HG02870 (cell line): ENCODE results near the gene SH3GL3.

Source experiments
- ATAC-seq: cut with Tn5 transposase; IDR thresholded peaks from one replicate; pipeline ENCODE4 v1.9.1; 2021; ENCODE audit warnings: mild to moderate bottlenecking, moderate library complexity; ENCODE audit not compliant: unreplicated experiment

The SH3GL3 gene

DNA sequence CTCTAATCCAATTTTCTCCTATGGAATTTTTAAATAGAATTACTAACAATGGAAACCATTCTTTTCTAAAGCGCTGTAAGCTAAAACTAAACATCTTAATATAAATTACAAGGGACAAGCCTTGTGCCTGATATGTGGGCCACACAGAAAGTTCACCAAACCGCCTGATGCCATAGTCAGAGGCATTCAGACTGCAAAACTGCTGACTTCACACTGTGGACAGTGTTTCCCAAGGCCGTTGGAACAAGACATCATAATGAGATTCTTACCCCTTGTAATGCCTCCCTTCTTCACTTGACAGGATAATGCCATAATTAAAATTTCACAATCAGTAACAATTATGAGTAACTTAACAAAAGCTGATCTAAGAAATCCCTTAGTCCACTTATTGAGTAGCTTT lies 14.9 kb downstream of the SH3GL3 start:
- ATAC-seq: no peak

GRCh38 chr15:83462953-83463433 lies 15.9 kb downstream of the SH3GL3 start:
- no peak for ATAC-seq

- ATAC-seq: no peak
Measured at GRCh38 chr15:83470887-83471286, 23.7 kb downstream of the SH3GL3 start.

DNA sequence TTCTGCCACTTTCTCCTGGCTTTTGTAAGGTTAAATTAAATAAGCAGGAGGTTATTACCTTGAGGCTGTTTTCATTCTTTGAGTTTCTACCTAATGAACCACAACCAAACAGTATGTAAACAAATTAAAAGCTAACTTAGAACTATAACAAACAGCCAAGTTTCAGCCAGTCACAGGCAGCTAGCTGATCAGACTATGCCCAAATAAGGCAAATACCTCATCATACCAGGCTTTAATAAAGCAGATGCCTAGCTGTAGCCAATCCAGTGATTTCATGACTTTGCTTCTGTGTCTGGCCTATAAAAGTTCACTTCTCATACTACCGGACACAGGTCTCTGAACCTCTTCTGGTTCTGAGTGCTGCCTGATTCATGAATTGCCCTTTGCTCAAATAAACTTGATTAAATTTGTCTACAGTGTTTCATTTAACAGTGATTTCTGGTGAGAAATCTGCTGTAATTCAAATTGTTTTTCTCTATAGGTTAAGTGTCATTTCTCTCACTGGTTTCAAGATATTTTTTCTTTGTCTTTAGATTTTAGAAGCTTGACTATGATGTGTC lies 24.2 kb downstream of the SH3GL3 start:
- ATAC-seq: no peak

GRCh38 chr15:83472151-83472550 lies 25.0 kb downstream of the SH3GL3 start:
- no peak for ATAC-seq

- ATAC-seq: no peak
Measured at GRCh38 chr15:83472797-83473196, 25.7 kb downstream of the SH3GL3 start.

- no peak for ATAC-seq
Measured at GRCh38 chr15:83474578-83474977, 27.4 kb downstream of the SH3GL3 start.

DNA sequence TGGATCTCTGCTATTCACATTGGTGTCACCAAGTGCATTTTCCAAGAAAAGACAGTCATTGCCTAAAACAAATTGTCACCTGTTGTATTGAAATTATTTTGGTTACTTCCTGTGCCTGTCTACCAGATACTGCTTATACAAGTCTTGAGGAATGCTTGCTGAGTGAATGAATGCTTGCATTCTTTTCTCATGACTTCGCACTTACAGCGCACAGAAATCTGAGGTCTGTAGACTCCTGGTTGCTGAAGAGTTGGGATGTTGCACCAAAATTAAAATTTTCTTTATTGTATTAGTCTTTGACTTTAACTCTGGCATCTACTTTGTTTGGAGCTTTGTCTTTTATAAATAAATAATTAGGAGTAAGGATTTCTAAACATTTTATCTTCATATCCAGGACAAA lies 28.4 kb downstream of the SH3GL3 start:
- no peak for ATAC-seq

DNA sequence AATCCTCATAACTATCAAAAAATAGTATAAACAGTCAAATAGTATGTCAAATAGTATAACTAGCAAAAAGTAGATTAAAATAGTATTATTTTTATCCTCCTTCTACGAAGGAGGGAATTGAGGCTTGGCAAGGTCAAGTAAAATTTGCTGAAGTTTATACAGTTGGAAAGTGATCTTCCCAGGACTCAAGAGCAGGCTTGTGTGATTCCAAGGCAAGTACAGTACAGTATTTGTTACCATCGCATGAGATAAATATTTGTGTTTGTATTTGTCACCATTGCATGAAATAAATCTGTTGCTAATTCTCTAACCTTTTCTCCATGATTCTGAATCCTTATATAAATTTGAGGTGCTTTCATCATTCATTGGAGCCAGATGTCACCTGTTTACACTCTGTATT lies 28.9 kb downstream of the SH3GL3 start:
- no peak for ATAC-seq

GRCh38 chr15:83476708-83477107 lies 29.6 kb downstream of the SH3GL3 start:
- ATAC-seq: no peak

- ATAC-seq: no peak
Measured at GRCh38 chr15:83477172-83477807, 30.1 kb downstream of the SH3GL3 start.

- ATAC-seq: no peak
Measured at GRCh38 chr15:83477808-83478537, 30.8 kb downstream of the SH3GL3 start.

DNA sequence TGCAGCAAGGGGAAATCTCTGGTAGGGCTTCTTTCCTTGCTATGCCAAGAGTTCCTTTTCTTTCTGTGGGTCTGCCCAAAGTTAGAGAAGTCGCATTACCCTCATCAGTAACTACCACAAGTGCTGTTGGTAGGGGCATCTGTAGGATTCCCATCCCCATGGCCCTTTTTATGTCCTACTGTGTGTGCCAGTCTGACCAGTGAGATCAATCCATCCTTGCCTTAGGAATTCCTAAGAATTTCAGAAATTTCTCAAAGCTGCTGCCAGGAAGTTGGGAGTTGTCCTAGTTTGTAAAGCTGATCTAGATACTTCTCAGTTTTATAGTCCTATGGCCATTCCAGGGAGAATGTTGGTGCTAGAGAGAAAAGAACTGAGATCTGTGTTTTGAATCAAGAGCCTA lies 36.5 kb downstream of the SH3GL3 start:
- ATAC-seq: no peak

DNA sequence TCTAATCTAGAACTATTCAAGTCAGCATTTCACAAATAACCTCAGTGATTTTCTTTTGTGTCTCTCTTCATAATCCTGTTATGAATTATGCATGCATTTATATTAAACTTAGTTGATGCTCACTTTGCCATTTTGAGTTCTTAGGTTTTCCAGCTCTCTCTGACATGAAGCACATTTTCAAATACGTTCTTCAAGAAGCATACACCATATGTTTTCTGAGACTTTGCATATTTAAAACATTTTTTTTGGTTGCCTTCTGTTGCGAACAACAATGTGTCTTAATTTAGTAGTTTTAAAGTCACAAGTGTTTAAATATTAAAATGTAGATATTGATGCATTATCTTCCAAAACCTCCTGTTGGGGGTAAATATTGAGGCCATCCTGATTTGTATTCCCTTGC lies 37.5 kb downstream of the SH3GL3 start:
- ATAC-seq: no peak

- ATAC-seq: no peak
Measured at GRCh38 chr15:83486363-83486762, 39.2 kb downstream of the SH3GL3 start.

- no peak for ATAC-seq
Measured at GRCh38 chr15:83487519-83487918, 40.4 kb downstream of the SH3GL3 start.

GRCh38 chr15:83489690-83490089 lies 42.5 kb downstream of the SH3GL3 start:
- no peak for ATAC-seq

- ATAC-seq: no peak
Measured at GRCh38 chr15:83491486-83491885, 44.3 kb downstream of the SH3GL3 start.

GRCh38 chr15:83496766-83497165 lies 49.6 kb downstream of the SH3GL3 start:
- ATAC-seq: no peak

DNA sequence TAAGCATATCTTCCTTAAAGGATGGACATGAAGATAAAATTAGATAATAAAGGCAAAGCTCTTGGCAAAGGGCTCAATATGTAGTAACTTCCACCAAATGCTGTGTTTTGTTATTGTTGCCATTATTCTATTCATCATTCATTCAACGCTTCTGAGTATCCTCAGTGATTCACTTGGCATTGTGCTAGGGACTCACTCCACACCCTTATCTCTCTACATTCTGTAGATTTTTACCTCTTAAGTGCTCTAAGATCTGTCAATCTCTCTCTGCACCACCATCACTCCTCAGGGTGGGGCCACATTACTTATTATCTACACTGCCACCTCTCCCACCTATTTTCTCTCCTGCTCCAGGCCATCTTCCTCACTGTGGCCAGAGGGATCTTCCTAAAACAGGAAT lies 51.2 kb downstream of the SH3GL3 start:
- ATAC-seq: no peak

DNA sequence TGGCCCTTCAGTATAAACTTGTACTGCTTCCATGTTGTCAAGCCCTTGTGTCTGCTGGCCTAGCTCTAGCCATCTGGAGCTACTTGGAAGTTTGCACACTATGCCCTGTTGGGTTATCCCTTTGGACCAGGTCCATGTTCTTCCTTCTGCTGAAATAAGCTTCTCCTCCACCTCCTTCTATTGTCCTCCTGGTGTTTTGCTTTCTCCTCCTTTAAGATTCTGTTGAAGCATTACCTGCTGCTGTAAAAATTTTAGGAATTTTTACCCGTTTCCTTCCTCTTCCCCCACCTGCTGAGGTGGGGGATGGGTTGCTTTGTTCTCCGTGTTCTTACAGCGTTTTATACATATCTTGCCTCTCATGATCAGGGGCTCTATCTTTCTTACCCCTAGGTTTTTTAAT lies 51.7 kb downstream of the SH3GL3 start:
- no peak for ATAC-seq

GRCh38 chr15:83499476-83499875 lies 52.3 kb downstream of the SH3GL3 start:
- no peak for ATAC-seq
